BE2C (cell line): ENCODE data around the gene WARS2.
"Not testable (repeated sequence)": the region's sequence is repeated elsewhere in the genome, so short reads cannot be mapped to it uniquely, and the experiment has no call there.

ENCODE experiments used
- DNase-seq: peaks from one replicate; pipeline ENCODE4 v3.0.0-alpha.2; 2020
- H3K27me3 ChIP-seq: fragments of 250-450 bp; sonication (Bioruptor Pico); 2 replicates; pipeline ENCODE4 v1.5.1; 2020; ENCODE audit warnings: mild to moderate bottlenecking
- H3K36me3 ChIP-seq: fragments of 250-450 bp; sonication (Bioruptor Pico); 2 replicates; pipeline ENCODE4 v1.5.1; 2020; ENCODE audit warnings: mild to moderate bottlenecking
- H3K4me1 ChIP-seq: fragments of 250-450 bp; sonication (Bioruptor Pico); 2 replicates; pipeline ENCODE4 v1.5.1; 2020
- H3K4me3 ChIP-seq: 2 replicates; pipeline ENCODE4 v1.5.1; 2011; ENCODE audit warnings: low read depth, low read length
- H3K9me3 ChIP-seq: fragments of 250-450 bp; sonication (Bioruptor Pico); 2 replicates; pipeline ENCODE4 v1.5.1; 2020
- CTCF ChIP-seq: IDR thresholded peaks from 2 replicates; pipeline ENCODE4 v1.5.1; 2012; ENCODE audit warnings: mild to moderate bottlenecking, low read depth, low read length

WARS2 gene

GRCh38 chr1:119159111-119159510, 18.7 kb upstream of the WARS2 start:
- TF ChIP-seq CTCF: no peak
- H3K4me3 ChIP-seq: no peak overlapping the region
- peaks cover 4% of the 10 kb centered on the region for H3K36me3 ChIP-seq
- no peak for DNase-seq
- H3K9me3 ChIP-seq: no peaks in the 10 kb centered on the region
- H3K4me1 ChIP-seq: no peaks in the 10 kb centered on the region
- no peaks in the 10 kb centered on the region for H3K27me3 ChIP-seq

GRCh38 chr1:119156761-119157160, 16.3 kb upstream of the WARS2 start:
- H3K36me3 ChIP-seq: not testable (repeated sequence)

GRCh38 chr1:119155069-119155468, 14.6 kb upstream of the WARS2 start:
- not testable (repeated sequence) for H3K27me3 ChIP-seq, DNase-seq, H3K9me3 ChIP-seq, H3K36me3 ChIP-seq, H3K4me3 ChIP-seq, H3K4me1 ChIP-seq

More at GRCh38 chr1:119156761-119157160, 16.3 kb upstream of the WARS2 start:
- H3K4me3 ChIP-seq, H3K4me1 ChIP-seq, H3K9me3 ChIP-seq, H3K27me3 ChIP-seq, DNase-seq: not testable (repeated sequence)

- Histone ChIP-seq H3K27me3 (no peaks in the 10 kb centered on the region), H3K4me3 (no peak overlapping the region), H3K4me1 (no peaks in the 10 kb centered on the region), H3K9me3 (no peaks in the 10 kb centered on the region), H3K36me3 (no peaks in the 10 kb centered on the region; the same call in 1 of the 2 replicates)
- TF ChIP-seq CTCF: no peak
- no peak for DNase-seq
These were observed 9.7 kb upstream of the WARS2 start for GRCh38 chr1:119150150-119150549.

GRCh38 chr1:119147661-119148090, 7.2 kb upstream of the WARS2 start:
- TF ChIP-seq CTCF: no peak
- no peak for DNase-seq
- Histone ChIP-seq H3K36me3 (no peaks in the 10 kb centered on the region; the same call in 1 of the 2 replicates), H3K9me3 (no peaks in the 10 kb centered on the region), H3K4me1 (no peaks in the 10 kb centered on the region), H3K27me3 (no peaks in the 10 kb centered on the region), H3K4me3 (no peak overlapping the region)

GRCh38 chr1:119146466-119146865, 6.0 kb upstream of the WARS2 start:
- Histone ChIP-seq H3K36me3 (no peaks in the 10 kb centered on the region; the same call in none of the 2 replicates), H3K27me3 (no peaks in the 10 kb centered on the region), H3K4me3 (no peak overlapping the region), H3K4me1 (no peaks in the 10 kb centered on the region), H3K9me3 (no peaks in the 10 kb centered on the region)
- no peak for DNase-seq
- no peak for TF ChIP-seq CTCF

- DNase-seq: no peak
- no peak overlapping the region for H3K4me3 ChIP-seq
- no peaks in the 10 kb centered on the region for H3K27me3 ChIP-seq
- H3K4me1 ChIP-seq: no peaks in the 10 kb centered on the region
- no peaks in the 10 kb centered on the region; the same call in none of the 2 replicates for H3K36me3 ChIP-seq
- no peaks in the 10 kb centered on the region for H3K9me3 ChIP-seq
- no peak for TF ChIP-seq CTCF
These were observed 4.4 kb upstream of the WARS2 start for GRCh38 chr1:119144813-119145212.
